ENCODE results near the gene PCSK7.

DNA sequence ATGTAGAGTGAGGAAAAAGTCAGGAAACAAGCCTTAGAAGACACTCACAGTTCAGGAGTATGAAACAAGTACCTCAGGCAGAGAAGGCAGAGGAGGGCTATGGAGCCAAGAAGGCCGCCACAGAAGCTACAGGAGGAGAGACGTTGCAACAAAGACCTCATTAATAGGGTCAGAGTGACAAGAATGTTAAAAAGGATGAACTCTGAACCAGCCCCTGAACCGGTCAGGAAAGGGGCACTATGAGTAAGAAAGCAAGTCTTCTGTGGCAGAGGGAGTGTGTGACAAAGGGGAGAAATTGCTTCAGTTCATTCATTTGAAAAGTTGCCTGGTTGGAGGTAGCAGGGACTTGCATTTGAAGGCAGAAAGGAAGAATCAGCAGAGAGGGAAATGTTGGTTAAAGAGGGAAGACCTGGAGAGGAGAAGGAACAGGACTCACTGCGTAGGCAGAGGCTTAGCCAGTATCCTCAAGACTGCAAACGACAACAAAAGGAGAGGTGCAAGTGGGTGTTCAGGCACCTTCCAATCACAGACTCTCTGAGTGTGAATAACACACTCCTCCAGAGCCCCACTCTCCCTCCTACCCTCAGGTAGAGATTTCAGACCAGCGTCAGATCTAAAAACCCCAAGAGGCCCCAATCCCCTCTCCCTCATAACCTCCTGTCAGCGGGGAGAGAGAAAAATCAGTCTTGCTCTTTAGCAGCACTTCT lies 17.3 kb downstream of the PCSK7 start:
- no peak for TF ChIP-seq POLR2A (IDR thresholded peaks at IDR 0.05)
- TF ChIP-seq, protein P1, sequence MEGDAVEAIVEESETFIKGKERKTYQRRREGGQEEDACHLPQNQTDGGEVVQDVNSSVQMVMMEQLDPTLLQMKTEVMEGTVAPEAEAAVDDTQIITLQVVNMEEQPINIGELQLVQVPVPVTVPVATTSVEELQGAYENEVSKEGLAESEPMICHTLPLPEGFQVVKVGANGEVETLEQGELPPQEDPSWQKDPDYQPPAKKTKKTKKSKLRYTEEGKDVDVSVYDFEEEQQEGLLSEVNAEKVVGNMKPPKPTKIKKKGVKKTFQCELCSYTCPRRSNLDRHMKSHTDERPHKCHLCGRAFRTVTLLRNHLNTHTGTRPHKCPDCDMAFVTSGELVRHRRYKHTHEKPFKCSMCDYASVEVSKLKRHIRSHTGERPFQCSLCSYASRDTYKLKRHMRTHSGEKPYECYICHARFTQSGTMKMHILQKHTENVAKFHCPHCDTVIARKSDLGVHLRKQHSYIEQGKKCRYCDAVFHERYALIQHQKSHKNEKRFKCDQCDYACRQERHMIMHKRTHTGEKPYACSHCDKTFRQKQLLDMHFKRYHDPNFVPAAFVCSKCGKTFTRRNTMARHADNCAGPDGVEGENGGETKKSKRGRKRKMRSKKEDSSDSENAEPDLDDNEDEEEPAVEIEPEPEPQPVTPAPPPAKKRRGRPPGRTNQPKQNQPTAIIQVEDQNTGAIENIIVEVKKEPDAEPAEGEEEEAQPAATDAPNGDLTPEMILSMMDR (IDR thresholded peaks at IDR 0.05), result no peak
